GM13977 (cell line): ENCODE measurements around the gene PTBP2.

Experiments used
- DNase-seq: peaks from one replicate; pipeline ENCODE4 v3.0.0; 2012; ENCODE audit warnings: low spot score
- in situ Hi-C: fragments of 300-500 bp; cut with MboI; formaldehyde crosslinking; loops from one replicate; pipeline ENCODE4 v1.12.0; 2022; ENCODE audit warnings: low sequenced_read_pairs, low pct_unique_long_range_greater_than_20kb, mixed read lengths, inconsistent platforms; ENCODE audit not compliant: unreplicated experiment
- TF ChIP-seq, protein P1 (sequence below): IDR thresholded peaks from 2 replicates; pipeline ENCODE4 v1.5.1; 2012; ENCODE audit warnings: mild to moderate bottlenecking, control low read depth; ENCODE audit not compliant: insufficient read depth; ENCODE audit errors: extremely low read depth, missing control alignments

The PTBP2 gene

DNA sequence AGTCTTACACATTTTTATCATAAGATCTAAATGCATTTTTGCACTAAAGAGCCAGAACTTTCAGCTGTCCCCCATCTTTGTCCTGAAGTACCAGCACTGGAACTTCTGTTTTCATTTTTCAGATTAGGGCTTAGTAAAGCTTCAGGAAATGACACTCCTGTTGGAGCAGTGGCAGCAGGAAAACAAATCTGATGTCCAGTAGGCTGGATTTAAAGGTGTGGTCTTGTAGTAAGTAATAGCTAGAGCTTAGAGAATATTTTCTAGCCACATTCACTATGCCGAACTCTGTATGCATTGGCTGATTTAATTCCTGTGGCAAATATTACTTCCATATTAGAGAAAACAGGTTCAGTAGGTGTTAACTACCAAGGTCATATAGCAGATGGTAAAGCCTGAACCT is 103.6 kb downstream of the PTBP2 start:
- in situ Hi-C loops = loop anchor here (25.0 kb wide), 1 partner anchor 588 kb away; no protein-coding TSS in a partner anchor
- TF ChIP-seq, protein P1, sequence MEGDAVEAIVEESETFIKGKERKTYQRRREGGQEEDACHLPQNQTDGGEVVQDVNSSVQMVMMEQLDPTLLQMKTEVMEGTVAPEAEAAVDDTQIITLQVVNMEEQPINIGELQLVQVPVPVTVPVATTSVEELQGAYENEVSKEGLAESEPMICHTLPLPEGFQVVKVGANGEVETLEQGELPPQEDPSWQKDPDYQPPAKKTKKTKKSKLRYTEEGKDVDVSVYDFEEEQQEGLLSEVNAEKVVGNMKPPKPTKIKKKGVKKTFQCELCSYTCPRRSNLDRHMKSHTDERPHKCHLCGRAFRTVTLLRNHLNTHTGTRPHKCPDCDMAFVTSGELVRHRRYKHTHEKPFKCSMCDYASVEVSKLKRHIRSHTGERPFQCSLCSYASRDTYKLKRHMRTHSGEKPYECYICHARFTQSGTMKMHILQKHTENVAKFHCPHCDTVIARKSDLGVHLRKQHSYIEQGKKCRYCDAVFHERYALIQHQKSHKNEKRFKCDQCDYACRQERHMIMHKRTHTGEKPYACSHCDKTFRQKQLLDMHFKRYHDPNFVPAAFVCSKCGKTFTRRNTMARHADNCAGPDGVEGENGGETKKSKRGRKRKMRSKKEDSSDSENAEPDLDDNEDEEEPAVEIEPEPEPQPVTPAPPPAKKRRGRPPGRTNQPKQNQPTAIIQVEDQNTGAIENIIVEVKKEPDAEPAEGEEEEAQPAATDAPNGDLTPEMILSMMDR = no peak

DNA sequence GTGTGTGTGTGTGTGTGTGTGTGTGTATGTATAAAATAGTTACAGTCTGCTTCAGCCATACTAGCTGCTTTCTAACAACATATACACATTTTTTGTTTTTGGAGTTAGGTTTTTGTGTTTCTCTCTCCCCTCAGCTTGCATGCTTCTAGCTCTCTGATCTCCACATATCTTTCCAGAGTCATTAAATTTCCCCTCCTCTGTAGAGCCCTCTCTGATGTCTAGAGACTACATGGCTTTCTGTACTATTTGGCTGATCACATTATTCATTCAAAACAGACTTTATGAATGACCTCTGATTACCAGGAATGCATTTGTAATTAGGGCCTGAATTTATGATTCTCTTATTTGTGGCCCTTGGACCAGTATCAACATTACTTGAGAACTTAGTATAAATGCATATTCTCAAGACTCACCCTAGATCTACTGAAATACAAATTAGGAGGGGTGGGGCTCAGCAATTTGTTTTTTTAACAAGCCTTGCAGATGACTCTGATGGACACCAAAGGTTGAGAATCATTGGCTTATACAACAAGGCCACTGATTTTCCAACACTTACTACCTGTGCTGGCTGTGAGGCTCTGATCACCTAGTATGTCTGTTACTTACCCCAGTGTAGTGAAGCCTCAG is 104.5 kb downstream of the PTBP2 start:
- in situ Hi-C loops = loop anchor here (25.0 kb wide), 1 partner anchor 589 kb away; no protein-coding TSS in a partner anchor
- TF ChIP-seq, protein P1 = no peak
- no peak for DNase-seq

More for the DNA sequence above, 103.6 kb downstream of the PTBP2 start:
- no peak for DNase-seq

DNA sequence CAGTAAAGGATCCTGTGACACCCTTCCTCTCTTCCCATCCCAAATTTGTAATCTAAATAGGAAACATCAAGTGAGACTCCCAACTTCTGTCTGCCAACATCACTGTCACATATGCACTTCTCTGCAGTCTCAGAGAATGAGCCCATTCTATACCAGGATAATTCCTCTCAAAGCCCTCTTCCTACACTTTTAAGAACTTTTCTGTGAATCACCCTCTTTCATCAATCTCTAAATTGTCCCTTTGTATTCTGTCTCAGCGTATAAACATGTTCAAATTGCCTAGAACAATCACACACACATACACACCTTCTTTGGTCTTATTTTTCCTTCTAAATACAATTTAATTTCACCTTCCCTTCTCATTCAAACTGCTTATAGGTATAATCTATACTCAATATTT is 111.8 kb downstream of the PTBP2 start:
- TF ChIP-seq, protein P1 = no peak
- in situ Hi-C loops = loop anchor here (25.0 kb wide), 1 partner anchor 596 kb away; no protein-coding TSS in a partner anchor
- DNase-seq = no peak

DNA sequence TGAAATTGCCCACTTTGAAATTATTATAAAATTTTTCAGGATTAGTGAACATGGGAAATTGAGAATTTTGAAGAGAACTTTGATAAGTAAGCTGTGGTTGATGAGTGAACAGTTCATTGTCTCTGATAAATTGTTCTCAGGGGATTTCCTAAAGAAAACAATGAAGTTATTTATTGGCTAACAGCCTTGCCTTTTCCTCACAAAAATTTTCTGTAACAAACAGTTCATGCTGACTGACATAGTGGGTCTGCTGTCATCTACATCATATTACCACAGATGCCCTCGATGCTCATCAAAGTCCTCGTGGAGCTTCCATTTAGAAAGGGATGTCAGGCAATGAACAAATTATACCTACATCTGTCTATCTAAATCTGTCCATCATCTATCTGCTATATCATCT is 113.4 kb downstream of the PTBP2 start:
- in situ Hi-C loops = loop anchor here (25.0 kb wide), 1 partner anchor 598 kb away; no protein-coding TSS in a partner anchor
- DNase-seq = no peak
- TF ChIP-seq, protein P1 = no peak

DNA sequence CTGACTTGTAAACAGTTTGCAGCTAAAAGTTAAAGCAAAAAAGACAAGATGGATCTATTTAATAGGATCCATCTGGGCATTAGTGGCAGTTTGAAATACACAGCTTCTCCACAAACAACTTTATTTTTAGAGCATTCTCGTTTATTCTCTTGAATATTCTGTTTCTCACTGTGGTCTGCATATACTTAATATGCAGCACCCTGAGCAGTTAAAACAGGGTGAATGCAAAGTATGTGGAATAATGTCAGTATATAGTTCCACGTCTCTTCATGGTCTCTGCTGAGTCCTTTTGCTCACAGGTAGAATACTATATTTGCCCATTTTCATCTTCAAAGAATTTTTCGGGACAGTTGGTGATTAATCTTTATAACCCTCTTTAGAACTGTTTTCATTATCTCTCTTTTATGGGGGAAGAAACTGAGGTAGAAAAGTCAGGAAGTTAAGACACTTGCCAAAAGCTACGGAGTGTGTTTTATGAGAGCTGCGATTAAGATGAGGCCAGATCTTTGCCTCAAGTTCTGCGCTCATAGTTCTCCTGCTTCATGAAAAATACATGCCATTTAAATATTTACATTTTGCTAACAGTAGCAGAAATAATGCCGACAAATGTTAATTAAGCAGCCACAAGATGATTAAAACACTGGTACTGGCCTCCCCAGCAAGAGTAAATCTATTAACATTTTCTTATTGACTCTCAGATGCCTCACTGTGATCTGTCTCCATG is 115.6 kb downstream of the PTBP2 start:
- TF ChIP-seq, protein P1 = no peak
- in situ Hi-C loops = loop anchor here (25.0 kb wide), 1 partner anchor 600 kb away; no protein-coding TSS in a partner anchor
- no peak for DNase-seq

DNA sequence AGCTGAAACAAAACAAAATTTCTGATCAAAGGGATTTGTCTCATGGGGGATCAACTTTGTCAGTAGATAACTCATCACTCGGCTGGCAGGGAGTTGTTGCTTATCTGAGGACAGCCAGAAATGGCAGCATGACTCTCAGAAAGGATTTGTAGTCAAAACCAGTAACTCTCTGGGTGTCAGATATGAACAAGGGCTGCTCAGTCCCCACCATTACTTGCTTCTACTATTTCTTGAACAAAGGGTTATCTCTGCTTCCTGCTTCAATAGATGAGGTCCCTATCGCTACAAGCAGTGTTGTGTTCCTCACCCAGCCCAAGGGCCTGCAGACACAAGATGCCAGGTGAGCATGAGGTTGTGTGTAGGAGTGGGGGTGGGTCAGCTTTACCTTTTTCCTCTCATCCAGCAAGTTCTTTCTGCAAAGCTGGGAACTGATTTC is 116.2 kb downstream of the PTBP2 start:
- TF ChIP-seq, protein P1 = no peak
- no peak for DNase-seq
- in situ Hi-C loops = loop anchor here (25.0 kb wide), 1 partner anchor 600 kb away; no protein-coding TSS in a partner anchor
